Activated CD8-positive, alpha-beta memory T cell treated with anti-CD3 and anti-CD28 coated beads, Interleukin-2, amount 10 ng/mL, durations not matched to agents 7 days and 5 days (primary cell): ENCODE results near the gene CRYBA1. TPM values are rescaled to one million over a fixed set of nuclear protein-coding genes. Genes with fewer than 3 reads are reported as not detected.

ENCODE experiments used
- ATAC-seq: fragments of 150-1000 bp; cut with Tn5 transposase; one replicate; pipeline ENCODE4 v1.10.0; 2021; ENCODE audit warnings: moderate library complexity
- CTCF ChIA-PET: fragments of 350-600 bp; sonication (Branson Sonifier 250); formaldehyde crosslinking; loops from one replicate; lab custom pipeline; 2021; ENCODE audit warnings: antibody characterized with exemption; lab: Charles Lee
- DNase-seq: peaks from one replicate; pipeline ENCODE4 v3.0.0-alpha.2; 2020
- H3K27ac Mint-ChIP-seq: one replicate; pipeline ENCODE4 v1.8.0; 2021; ENCODE audit warnings: mild to moderate bottlenecking, mixed read lengths
- H3K27me3 Mint-ChIP-seq: one replicate; pipeline ENCODE4 v1.8.0; 2021; ENCODE audit warnings: mixed read lengths
- H3K36me3 Mint-ChIP-seq: one replicate; pipeline ENCODE4 v1.8.0; 2021; ENCODE audit warnings: mild to moderate bottlenecking, mixed read lengths
- H3K4me1 Mint-ChIP-seq: one replicate; pipeline ENCODE4 v1.8.0; 2021; ENCODE audit warnings: mixed read lengths
- H3K4me3 Mint-ChIP-seq: one replicate; pipeline ENCODE4 v1.8.0; 2021; ENCODE audit warnings: mild to moderate bottlenecking, moderate library complexity, mixed read lengths
- H3K9me3 Mint-ChIP-seq: one replicate; pipeline ENCODE4 v1.8.0; 2022; ENCODE audit warnings: low read depth, mixed read lengths
- total RNA-seq, 2 experiments: library from RNA; stranded (reverse); gene quantifications; one replicate each; pipeline ENCODE4 v1.2.3, GENCODE V29; 2021

The CRYBA1 gene
- total RNA-seq, 2 experiments from 2014 or later: not detected

DNA sequence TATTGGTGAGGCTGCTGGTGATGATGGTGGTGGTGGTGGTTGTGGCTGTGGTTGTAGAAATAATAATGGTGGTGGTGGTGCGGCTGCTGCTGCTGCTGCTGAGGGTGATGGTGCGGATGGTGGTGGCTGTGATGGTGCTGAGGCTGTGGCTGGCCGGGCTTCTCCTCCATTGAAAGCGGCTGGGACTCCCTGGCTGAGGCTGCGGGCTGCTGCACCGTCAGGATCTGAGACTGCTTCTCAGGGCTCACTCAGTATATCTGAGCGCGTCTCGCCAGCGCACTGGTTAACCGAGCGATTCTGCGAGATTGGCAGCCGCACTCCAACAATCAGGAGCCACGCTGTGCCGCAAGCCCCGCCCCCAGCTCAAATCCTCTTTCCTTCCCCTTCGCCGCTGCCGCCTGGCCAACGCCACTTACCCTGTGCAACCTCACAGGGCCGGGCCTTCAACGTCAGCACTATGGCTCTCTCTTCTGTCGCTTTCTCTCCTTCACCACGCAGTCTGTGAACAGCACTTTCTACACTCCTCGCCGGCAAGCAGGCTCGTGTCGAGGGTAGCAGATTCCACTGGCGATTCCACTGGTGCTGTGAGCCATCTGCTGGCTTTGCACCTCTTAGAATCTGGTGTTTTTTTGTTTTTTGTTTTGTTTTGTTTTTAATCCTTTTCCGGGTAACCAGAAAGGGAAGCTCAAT, 47.4 kb downstream of the CRYBA1 start, which contains the start of gene NUFIP2:
Gene NUFIP2, minus strand, starts transcription at position 259 of the 690 bp plus-strand sequence. Its CDS starts 89 bp downstream, at position 170.
- DNase-seq (peak; percentile 99), ATAC-seq (peak; percentile 89)
- Mint-ChIP-seq H3K9me3 (no peaks in the 10 kb centered on the region), H3K27ac (peak within 1 kb of the TSS; percentile 98), H3K4me3 (peak within 1 kb of the TSS; percentile 98), H3K27me3 (no peaks in the 10 kb centered on the region), H3K36me3 (peaks cover 28% of the 10 kb centered on the region), H3K4me1 (peaks cover 35% of the 10 kb centered on the region)
- CTCF ChIA-PET: interaction anchor here (0.6 to 1.6 kb wide), 13 partner anchors 9 to 402 kb away, joined by 3 to 7 read pairs (median 4); no protein-coding TSS in a partner anchor

DNA sequence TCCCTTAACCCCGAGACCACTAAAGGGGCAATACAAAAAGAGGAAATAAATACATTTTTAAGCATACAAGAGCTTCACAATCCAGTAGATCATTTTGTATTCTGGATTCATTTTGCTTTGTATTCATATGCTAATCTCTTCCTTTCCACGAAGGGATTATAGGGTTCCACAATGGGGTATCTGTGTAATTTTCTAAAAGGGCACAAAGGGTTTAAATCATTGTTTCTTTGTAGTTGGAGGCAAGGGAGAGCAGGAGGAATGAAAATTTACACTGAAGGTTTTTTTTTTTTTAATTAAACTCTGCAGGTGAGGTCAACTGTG, 47.9 kb downstream of the CRYBA1 start:
- CTCF ChIA-PET: interaction anchor here (0.6 to 1.6 kb wide), 12 partner anchors 8 to 402 kb away, joined by 3 to 7 read pairs (median 4); no protein-coding TSS in a partner anchor
- DNase-seq (no peak), ATAC-seq (no peak)
- H3K4me1 Mint-ChIP-seq: peaks cover 30% of the 10 kb centered on the region
- no peaks in the 10 kb centered on the region for H3K9me3 Mint-ChIP-seq
- H3K4me3 Mint-ChIP-seq: peak overlapping the region; percentile 98
- peaks cover 23% of the 10 kb centered on the region for H3K36me3 Mint-ChIP-seq
- H3K27me3 Mint-ChIP-seq: no peaks in the 10 kb centered on the region
- H3K27ac Mint-ChIP-seq: peak overlapping the region; percentile 98

DNA sequence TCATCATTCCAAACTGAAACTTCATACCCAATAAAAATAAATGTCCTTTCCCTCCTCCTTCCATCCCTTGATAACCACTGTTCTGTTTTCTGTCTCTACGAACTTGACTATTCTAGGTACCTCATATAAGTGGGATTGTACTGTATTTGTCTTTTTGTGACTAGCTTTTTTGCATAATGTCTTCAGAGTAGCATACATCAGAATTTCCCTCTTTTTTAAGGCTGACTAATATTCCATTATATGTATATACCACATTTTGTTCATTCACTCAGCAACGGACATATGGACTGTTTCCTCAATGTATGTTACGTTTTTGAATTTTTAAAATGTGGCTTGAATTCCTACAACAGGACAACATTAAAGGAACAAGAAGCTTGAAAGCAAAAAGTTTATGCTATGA, 48.8 kb downstream of the CRYBA1 start:
- peak overlapping the region; percentile 40 for H3K4me3 Mint-ChIP-seq
- no peaks in the 10 kb centered on the region for H3K9me3 Mint-ChIP-seq
- ATAC-seq (no peak), DNase-seq (no peak)
- no peak overlapping the region for H3K27ac Mint-ChIP-seq
- H3K4me1 Mint-ChIP-seq: peaks cover 26% of the 10 kb centered on the region
- peaks cover 18% of the 10 kb centered on the region for H3K36me3 Mint-ChIP-seq
- no peaks in the 10 kb centered on the region for H3K27me3 Mint-ChIP-seq
- CTCF ChIA-PET: interaction anchor here (1.0 to 1.7 kb wide), 2 partner anchors 14 to 115 kb away, joined by 3 to 5 read pairs; partner anchors contain the start of gene MYO18A

DNA sequence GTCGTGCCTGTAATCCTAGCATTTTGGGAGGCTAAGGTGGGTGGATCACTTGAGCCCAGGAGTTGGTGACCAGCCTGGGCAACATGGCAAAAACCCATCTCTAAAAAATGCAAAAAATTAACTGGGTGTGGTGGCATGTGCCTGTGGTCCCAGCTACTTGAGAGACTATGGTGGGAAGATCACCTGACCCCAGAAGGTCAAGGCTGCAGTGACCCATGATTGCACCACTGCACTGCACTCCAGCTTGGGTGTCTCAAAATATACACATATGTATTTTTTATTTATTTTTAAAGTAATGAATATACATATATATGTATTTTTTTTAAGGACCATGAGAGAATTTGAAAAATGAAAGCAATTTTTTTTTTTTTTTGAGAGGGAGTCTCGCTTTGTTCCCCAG, 52.4 kb downstream of the CRYBA1 start:
- no peaks in the 10 kb centered on the region for H3K9me3 Mint-ChIP-seq
- H3K27me3 Mint-ChIP-seq: peaks cover 4% of the 10 kb centered on the region
- no peak overlapping the region for H3K4me3 Mint-ChIP-seq
- DNase-seq: no peak
- CTCF ChIA-PET: no interaction called here
- no peaks in the 10 kb centered on the region for H3K36me3 Mint-ChIP-seq
- peaks cover 18% of the 10 kb centered on the region for H3K4me1 Mint-ChIP-seq
- H3K27ac Mint-ChIP-seq: no peak overlapping the region
- ATAC-seq: no peak

DNA sequence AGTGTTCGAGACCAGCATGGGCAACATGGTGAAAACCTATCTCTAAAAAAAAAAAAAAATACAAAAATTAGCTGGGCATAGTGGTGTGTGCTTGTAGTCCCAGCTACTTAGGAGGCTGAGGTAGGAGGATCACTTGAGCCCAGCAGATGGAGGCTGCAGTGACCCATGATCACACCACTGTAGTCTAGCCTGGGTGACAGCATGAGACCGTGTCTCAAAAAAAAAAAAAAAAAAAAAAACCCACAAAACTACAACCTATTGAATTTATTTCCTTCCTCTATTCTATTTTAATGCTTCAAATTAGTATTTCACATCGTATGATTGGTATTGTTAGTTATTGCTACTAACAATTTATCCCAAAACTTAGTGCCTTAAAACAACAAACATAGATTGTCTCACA, 56.7 kb downstream of the CRYBA1 start:
- DNase-seq (no peak), ATAC-seq (no peak)
- peaks cover 11% of the 10 kb centered on the region for H3K4me1 Mint-ChIP-seq
- H3K9me3 Mint-ChIP-seq: no peaks in the 10 kb centered on the region
- H3K27ac Mint-ChIP-seq: no peak overlapping the region
- no peak overlapping the region for H3K4me3 Mint-ChIP-seq
- H3K27me3 Mint-ChIP-seq: peaks cover 4% of the 10 kb centered on the region
- no peaks in the 10 kb centered on the region for H3K36me3 Mint-ChIP-seq
- CTCF ChIA-PET: interaction anchor here (0.6 to 2.2 kb wide), 4 partner anchors 9 to 233 kb away, joined by 3 to 5 read pairs (median 4); partner anchors contain the start of gene NUFIP2

Other genes starting within 250 kb of the CRYBA1 start
- not detected for gene SEZ6, start 240.8 kb upstream of the CRYBA1 start, total RNA-seq
- gene PIPOX, start 203.7 kb upstream of the CRYBA1 start, total RNA-seq: 1 to 10 TPM; 1.6 to 2.2 TPM
- gene MYO18A, start 66.5 kb upstream of the CRYBA1 start, total RNA-seq: 10 to 100 TPM; 67.7 to 85.8 TPM
- gene NUFIP2, start 47.3 kb downstream of the CRYBA1 start, total RNA-seq: 10 to 100 TPM; 66.3 to 78.0 TPM
- gene TAOK1, start 143.5 kb downstream of the CRYBA1 start, total RNA-seq: 10 to 100 TPM; 41.8 to 58.7 TPM